Measurements from ENCODE around the gene METTL2A. TPM values are rescaled to one million over a fixed set of nuclear protein-coding genes. Genes with fewer than 3 reads are reported as not detected.
"Not testable (repeated sequence)": the region's sequence is repeated elsewhere in the genome, so short reads cannot be mapped to it uniquely, and the experiment has no call there.

Gene METTL2A
- total RNA-seq, 4 donors from 2014 or later: 15.0 to 21.4 (median 17.5) TPM

DNA sequence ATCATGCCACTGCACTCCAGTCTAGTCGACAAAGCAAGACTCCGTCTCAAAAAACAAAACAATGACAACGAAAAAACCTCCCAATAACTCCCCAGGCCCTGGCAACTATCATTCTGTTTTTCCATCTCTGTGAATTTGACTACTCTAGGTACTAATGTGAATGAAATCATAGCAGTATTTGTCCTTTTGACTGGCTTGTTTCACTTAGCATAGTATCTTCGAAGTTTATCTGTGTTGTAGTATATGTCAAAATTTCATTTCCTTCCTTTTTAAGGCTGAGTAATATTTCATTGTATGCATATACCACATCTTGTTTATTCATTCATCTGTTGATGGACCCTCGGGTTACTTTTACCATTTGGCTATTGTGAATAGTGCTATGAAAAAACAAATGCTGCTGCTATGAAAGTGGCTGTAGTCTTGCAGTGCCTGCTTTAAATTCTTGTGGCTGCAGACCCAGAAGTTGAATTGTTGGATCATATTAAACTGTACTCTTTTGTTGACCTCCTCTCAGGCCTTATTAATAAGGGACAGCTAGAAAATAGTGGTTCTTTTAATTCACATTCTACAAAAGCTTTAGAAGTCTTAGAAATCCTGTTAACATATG is 69.5 kb downstream of the METTL2A start:
- H3K4me3 ChIP-seq (replicated peaks in 1 of 3); intact Hi-C loops (cut with DNase I); H3K27me3 ChIP-seq; H3K27ac ChIP-seq; H3K36me3 ChIP-seq; H3K9me3 ChIP-seq; DNase-seq: not testable (repeated sequence)
- 90 to 94% methylated on average over 5 of the region's 5 CpGs for WGBS, 2 donors
- peaks cover 8 to 14% of the 10 kb centered on the region in 2 donors for H3K4me1 ChIP-seq

DNA sequence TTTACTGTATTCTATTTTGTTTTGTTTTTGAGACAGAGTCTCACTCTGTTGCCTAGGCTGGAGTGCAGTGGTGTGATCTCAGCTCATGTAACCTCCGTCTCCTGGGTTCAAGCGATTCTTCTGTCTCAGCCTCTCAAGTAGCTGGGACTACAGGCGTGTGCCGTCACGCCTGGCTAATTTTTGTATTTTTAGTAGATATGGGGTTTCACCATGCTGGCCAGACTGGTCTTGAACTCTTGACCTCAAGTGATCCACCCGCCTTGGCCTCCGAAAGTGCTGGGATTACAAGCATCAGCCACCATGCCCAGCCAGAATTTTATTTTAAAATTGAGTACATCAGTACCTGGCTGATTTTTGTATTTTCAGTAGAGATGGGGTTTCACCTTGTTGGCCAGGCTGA is 70.4 kb downstream of the METTL2A start:
- DNase-seq; H3K27ac ChIP-seq; H3K9me3 ChIP-seq; H3K36me3 ChIP-seq; H3K27me3 ChIP-seq; intact Hi-C loops (cut with DNase I); H3K4me1 ChIP-seq; H3K4me3 ChIP-seq (replicated peaks in 1 of 3): not testable (repeated sequence)
- 54 to 59% methylated on average over 7 of the region's 7 CpGs for WGBS, 2 donors

DNA sequence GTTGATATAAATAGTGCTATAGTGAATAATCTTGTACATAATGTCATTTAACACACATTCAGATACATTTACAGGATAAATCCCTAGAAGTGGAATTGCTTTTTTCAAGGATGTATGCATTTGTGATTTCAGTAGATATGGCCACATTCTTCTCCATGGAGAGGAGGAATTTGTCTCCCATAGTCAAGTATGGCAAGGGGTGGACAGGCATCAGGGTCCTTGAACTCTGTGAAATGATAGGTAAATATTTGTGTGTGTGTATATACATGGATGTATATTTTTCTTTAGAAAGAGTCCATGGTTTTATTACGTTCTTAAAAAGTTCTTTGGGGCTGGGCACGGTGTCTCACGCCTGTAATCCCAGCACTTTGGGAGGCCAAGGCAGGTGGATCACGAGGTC is 72.6 kb downstream of the METTL2A start:
- intact Hi-C loops (cut with DNase I); H3K9me3 ChIP-seq; H3K27me3 ChIP-seq; H3K4me1 ChIP-seq; H3K4me3 ChIP-seq (replicated peaks in 1 of 3); DNase-seq; H3K36me3 ChIP-seq; H3K27ac ChIP-seq: not testable (repeated sequence)
- 96 to 100% methylated on average over 4 of the region's 4 CpGs for WGBS, 2 donors

DNA sequence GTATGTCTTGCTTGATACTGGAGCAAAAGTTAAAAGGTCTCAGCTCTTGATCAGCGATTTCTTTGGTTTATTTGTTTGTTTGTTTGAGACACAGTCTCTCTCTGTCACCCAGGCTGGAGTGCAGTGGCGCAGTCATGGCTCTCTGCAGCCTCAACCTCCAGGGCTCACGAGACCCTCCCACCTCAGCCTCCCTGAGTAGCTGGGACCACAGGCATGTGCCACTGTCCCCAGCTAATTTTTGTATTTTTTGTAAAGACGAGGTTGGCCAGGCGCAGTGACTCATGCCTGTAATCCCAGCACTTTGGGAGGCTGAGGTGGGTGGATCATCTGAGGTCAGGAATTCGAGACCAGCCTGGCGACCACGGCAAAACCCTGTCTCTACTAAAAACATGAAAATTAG is 75.1 kb downstream of the METTL2A start:
- DNase-seq; H3K27me3 ChIP-seq; H3K27ac ChIP-seq; H3K4me3 ChIP-seq (replicated peaks in 1 of 3); H3K36me3 ChIP-seq; intact Hi-C loops (cut with DNase I); H3K4me1 ChIP-seq; H3K9me3 ChIP-seq: not testable (repeated sequence)
- WGBS, 2 donors: 95 to 96% methylated on average over 8 of the region's 8 CpGs

Small RNAs within 50 kb of the gene (small RNA-seq; reads per million reads assigned to genes)
- gene RNU7-52P: not detected

Other genes starting within 250 kb of the METTL2A start
- not detected for gene EFCAB3, start 43.3 kb upstream of the METTL2A start, total RNA-seq
- 10 to 100 TPM; 45.8 to 78.1 (median 54.1) TPM for gene TLK2, start 54.9 kb downstream of the METTL2A start, total RNA-seq
- 10 to 100 TPM in 2 of 4 donors, 1 to 10 TPM in 2; 7.9 to 15.2 (median 10.9) TPM for gene MRC2, start 203.8 kb downstream of the METTL2A start, total RNA-seq

All from thyroid gland (tissue), 4 donors.